NOMO-1 treated with dmso at 0.1 percent for 144 hours (cell line): ENCODE data around the gene GPC1.

Experiments
- DNase-seq: peaks from one replicate; lab custom pipeline; 2025; ENCODE audit not compliant: unreplicated experiment; lab: John Stamatoyannopoulos, UW

Gene GPC1

DNA sequence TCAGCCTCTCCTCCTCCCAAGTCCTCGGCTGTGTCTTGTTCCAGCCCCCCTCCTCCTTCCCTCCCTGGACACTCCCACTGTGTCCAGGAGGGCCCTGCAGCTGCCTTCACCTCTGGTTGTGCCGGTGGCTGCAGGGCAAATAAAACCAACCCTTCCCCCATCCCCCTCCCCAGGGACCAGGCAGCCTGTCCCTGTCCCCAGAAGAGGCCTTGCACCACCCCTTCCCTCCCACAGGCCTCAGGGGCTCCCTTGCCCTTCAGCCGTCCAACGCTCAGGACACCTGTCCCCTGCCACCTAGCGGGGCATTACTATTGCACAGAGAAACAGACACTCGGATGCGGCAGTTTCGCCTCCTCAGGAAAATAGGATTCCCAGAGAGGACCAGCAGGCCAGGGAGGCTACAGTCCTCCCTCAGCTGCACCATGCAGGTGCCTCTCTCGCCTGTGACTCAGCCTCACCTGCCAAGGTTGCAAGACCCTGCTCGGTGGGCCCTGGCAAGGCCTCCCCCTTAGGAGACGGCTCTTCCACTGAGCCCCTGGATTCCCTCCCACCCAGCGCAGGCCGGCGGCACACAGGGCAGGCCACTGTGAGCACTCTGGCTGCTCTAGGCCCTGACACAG lies 5.5 kb upstream of the GPC1 start:
- no peak for DNase-seq

DNA sequence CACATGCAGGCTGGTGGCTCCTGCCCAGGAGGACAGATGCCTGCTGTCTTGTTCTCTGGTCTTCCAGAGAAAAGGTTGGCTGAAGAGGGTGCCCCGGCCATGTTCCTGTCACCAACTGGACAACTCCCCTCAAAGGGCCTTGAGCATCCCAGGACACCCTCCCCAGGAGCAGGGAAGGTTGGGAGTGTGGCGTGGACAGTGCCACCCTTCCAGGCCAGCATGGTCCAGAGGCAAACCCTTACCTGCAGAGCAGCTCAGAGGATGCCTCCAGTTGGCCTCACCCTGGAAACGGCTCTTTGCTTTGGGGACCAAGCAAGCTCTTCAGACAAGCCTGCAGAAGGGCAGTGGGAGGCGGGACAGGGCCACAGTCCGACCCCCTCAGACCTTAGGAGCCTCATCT lies 4.9 kb upstream of the GPC1 start:
- no peak for DNase-seq

GRCh38 chr2:240431271-240431660 lies 4.2 kb upstream of the GPC1 start:
- no peak for DNase-seq

DNA sequence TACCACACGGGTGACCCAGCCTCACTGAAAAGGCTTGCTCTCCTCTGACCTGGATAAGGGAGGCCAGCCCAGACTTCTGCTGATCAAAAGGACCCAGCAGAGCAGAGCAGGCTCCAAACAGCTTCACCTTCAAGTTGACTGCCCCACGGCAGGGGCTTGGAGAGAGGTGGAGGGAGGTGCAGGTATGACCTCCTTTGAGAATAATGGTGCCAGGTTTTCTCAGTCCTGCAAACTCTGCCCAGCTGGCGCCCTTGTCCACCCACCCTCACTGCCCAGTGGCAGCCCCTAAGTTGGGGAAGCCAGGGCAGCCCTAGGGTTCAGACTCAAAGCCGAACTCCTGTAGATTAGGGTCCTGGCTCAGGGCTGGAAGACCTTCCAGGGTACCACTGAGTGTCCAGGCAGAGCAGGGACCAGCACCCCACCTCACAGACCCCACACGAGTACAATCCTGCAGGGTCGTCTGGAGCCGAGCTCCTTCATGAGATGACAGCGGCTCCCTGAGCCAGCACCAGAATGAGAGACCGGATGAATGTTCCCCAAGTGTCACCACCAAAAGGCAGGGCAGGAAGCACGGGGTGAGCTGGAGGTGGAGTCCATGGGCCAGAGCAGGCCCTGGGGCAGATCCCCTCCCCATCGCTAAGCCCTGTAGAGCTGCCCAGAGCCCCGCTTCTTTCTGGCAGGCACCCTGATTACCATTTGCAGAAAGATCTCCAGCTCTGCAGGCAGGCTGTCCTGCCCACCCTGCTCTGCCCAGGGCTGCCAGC lies 3.6 kb upstream of the GPC1 start:
- no peak for DNase-seq

DNA sequence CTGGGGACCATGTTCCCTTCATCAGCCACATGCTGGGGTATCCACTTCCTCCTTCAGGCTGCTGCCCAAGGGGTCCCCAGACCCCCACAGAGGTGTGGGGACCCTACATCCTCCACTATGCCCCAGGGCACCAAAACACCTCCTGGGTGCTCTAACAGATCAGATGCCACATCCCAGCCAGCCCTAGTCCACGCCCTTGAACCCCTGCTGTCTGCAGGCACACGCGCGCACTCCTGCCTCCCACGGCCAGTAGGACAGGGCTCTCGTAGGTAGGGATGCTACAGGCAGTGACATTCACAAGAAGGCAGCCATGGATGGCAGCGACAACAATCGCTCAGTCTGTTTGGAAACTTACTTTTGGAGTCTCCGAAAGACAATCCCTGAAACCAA lies 3.0 kb upstream of the GPC1 start:
- DNase-seq: no peak

DNA sequence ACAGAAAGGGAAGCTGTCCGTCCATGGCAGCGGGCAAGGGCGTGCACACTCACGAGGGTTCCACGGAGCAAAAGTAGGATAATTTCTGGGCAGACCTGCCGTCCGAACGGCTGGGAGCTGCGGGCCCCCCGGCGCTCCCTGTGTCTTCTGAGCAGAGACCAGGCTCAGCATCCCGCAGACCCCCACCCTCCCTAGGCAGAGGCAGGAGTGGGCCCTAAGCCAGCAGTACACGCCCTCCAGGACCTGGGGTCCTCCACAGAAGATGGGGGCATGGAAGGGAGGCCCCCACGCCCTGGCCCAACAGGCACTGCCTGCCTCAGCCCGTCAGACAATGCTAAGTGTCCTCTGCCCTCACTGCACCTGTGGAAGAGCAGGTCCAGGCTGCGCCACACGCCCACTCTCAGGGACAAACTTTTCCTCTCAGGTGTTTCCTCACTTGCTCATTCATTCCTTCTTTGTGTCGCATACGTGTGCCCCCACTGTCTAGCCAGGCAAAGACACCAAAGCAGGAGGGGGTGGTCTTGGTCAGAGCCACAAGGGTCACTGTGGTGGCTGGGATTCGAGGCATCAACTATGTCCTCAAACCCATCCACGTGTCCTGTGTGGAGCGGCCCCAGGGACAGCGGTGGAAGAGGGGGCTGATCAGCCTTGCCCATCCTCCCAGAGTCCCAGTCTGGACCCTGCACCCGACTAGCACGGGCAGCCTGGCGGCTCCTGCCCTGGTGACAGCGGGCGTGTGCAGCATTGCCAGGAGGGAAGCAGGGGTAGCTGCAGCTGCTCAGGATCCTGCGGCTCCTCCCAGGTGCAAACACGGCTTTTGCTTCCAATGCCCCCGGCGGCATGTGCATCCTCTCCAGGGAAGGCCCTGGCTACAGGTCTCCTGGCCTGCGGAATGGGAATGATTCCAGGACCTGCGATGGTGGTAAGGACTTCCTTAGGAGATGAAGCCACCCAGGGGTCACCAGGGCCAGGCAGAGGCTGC lies 2.4 kb upstream of the GPC1 start:
- no peak for DNase-seq

- DNase-seq: no peak
Measured at GRCh38 chr2:240433973-240434727, 1.3 kb upstream of the GPC1 start.

- DNase-seq: peak; percentile 57
Measured at GRCh38 chr2:240434728-240435456, 571 bp upstream of the GPC1 start.

- DNase-seq: no peak
Measured at GRCh38 chr2:240435948-240436682, 652 bp downstream of the GPC1 start.

DNA sequence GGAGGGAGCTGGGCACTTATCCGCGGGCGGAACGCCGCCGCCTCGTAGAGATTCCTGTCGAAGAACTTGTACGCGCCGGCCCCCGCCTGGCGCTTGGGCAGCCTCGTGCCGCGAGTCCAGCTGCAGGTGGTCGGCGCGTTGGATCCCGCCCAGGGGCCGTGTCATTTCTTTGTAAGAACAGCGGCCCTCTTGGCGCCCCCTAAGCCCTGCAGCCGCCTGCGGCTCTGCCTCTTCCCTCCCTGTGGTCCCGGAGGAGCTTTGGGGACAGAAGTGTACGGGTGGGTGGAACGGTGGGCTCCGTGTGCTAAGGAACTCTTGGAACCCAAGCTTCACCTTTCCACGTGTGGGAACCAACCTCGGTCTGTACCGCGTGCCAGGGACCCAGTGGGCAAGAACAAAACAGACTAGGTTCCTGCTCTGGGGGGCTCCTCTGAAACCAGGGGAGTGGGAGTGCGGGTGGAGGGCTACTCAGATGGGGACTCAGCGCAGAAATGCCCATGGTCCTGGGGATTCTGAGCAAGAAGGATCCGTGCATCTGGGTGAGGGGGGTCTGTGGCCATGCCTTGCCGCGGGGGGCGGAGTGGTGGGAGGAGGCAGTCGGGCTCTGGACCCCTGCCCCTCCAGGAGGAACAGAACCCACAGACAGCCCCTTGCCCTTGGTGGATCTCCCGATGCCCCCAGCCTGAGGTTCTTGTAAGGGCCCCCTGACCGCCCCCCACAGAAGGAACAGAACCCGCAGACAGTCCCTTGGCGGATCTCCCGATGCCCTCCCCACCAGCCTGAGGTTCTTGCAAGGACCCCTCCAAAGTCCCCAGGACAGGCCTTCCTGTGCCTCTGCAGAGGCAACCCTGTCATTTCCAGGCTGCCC lies 1.5 kb downstream of the GPC1 start:
- no peak for DNase-seq

DNA sequence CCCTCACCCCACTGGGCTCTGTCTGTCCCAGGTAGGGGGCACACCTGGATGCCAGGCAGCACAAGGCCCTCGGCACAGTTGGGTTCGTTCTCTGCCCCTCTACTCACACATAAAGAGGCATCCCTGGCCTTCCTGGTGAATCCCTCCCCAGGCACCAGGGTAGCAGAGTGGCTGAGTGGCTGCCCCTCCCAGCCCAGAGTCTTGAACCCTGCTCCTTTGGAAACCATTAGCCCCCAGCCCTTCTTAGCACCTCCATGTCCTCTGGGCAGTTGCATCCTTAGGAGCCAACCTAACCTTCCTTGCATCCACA lies 2.0 kb downstream of the GPC1 start:
- DNase-seq: no peak

DNA sequence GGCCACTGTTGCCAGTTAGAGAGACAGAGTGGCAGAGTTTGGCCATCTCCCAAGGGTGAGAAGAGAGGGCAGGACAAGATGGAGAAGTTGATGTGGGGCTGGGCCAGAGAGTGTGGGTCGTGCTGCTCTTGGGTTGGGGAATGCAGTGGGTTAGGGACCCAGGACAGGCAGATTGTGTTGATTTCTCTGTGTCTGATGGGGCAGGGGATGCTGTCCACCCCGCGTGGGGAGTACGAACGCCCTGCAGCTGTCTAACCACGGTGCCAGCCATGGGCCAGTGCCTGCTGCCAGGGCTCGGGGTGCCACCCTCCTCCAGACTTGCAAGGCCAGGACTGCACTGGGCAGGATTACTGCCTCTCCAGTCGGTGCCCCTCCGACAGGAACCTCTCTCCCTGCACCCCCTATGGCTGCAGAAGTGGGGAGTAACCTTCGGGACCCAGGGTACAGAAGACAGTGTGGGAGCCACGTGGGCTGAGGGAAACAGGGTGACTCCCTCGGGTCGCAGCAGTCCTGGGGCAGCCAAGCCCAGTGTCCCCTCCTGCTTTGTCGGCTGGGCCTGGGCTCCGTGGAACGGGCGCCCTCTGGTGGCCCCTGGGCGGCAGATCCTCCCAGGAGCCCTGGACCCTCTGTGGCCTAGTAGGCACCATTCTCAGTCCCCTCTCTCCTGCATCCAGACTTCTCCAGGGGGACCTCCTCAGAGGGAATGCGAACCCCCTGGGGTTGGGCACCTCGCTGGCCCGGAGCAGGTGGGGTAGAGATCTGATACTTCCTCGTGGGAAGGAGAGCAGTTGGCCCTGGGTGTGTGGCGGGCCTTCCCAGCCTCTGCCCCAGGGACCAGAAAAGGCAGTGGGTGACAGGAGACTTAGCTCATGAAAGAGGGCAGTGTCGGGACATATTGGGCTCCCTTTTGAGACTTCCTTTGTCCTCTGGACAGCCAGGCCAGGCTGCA lies 2.7 kb downstream of the GPC1 start:
- DNase-seq: no peak

DNA sequence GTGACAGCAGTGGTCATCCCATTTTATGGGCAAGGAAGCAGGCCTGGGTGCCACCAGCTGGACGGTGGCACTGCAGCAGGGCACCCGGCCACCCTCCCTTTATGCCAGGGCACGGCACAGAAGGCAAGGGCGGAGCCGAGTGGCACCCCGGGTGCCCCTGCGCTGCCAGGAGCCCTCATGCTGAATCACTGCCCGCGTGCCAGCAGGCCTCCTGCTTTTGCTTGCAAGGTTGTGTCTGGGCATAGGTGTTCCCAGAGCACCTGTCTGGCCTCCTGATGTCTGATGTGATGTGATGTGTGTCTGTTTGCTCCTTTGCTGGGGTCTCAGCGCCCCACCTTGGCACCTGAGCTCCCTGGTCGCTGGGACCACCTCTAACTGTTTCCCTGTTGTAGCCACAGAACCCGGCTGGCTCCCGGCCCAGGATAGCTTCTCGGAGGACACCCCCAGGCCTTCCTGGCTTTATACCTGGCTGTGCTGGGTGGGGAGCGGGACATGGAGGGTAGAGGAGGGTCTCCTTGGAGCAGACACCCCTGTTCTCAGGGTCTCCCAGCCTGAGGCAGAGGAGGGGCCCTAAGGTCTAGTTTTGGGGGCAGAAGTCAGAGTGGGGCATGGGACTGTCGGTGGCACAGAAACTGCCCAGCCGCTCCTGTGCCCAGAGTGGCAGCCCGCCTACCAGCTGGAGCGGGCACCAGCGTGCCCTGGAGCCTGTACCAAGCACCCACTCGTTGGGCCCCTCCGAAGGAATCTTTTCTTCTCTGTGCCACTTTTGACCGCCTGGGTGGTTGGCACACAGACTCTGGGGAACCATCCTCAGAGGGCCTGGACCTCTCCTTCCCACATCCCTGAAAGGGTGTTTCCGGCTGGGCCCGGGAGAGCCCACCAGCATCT lies 3.6 kb downstream of the GPC1 start:
- DNase-seq: no peak

DNA sequence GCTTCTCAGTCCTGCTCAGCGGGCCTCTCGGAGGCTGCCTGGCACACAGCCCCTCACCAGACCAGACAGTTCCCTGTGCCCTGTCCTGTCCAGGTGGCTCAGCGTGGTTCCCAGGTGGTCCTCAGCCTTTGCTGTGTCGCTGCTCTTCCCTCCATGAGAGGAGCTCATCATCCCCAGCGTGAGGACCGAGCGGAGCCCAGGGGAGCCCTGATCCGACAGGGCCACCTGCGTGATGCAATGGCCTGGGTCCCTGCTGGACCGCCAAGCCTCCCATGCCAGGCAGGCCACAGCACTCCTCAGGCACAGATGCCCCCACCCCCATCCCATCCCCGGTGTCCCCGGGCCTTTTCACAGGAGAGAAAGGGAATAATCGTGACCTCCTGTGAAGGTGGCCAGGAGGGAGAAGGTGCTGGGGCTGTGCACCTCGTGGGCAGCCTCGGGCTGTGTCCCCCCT lies 4.3 kb downstream of the GPC1 start:
- DNase-seq: no peak

- no peak for DNase-seq
Measured at GRCh38 chr2:240440251-240440650, 4.8 kb downstream of the GPC1 start.

DNA sequence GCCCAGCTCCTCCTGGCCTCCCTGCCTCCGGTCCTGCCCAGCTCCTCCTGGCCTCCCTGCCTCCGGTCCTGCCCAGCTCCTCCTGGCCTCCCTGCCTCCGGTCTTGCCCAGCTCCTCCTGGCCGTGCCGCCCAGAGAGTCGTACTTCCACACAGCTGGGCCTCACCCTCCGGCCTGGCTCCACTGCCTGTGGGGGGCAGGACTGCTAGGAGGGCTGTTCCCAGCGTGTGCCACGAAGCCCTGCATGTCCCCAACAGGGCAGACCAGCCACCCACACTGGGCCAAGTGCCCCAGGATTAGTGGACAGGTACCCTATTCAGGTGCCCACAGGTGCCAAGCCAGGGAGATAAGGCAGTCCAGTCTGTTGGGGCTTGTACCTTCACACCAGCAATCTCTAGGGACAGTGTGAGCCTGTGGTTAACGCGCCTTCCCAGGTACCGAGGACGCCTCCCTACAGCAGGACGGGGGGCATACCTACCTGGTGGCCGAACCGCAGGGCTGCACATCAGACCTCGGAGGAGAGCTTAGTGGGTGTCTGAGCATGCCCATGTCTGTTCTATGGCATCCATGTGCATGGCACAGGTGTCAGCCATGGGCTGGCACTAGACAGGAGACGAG lies 5.3 kb downstream of the GPC1 start:
- no peak for DNase-seq
